GM12891 (cell line): ENCODE results near the gene PHYH.

ENCODE experiments used
- PAX5 ChIP-seq: IDR thresholded peaks from 2 replicates; pipeline ENCODE4 v1.6.1; 2011; ENCODE audit warnings: low read length, moderate library complexity, mild to moderate bottlenecking; ENCODE audit not compliant: insufficient read depth, severe bottlenecking
- POLR2A ChIP-seq: IDR thresholded peaks from 2 replicates; pipeline ENCODE4 v1.6.1; 2011; ENCODE audit warnings: low read depth, low read length, control low read depth
- POLR2AphosphoS5 ChIP-seq: IDR thresholded peaks from 2 replicates; pipeline ENCODE4 v1.6.1; 2011; ENCODE audit warnings: low read depth, low read length, control low read depth
- SPI1 ChIP-seq: IDR thresholded peaks from 2 replicates; pipeline ENCODE4 v1.6.1; 2011; ENCODE audit warnings: low read depth, low read length, control low read depth
- TAF1 ChIP-seq: IDR thresholded peaks from 2 replicates; pipeline ENCODE4 v1.6.1; 2011; ENCODE audit warnings: low read depth, low read length, control low read depth

DNA sequence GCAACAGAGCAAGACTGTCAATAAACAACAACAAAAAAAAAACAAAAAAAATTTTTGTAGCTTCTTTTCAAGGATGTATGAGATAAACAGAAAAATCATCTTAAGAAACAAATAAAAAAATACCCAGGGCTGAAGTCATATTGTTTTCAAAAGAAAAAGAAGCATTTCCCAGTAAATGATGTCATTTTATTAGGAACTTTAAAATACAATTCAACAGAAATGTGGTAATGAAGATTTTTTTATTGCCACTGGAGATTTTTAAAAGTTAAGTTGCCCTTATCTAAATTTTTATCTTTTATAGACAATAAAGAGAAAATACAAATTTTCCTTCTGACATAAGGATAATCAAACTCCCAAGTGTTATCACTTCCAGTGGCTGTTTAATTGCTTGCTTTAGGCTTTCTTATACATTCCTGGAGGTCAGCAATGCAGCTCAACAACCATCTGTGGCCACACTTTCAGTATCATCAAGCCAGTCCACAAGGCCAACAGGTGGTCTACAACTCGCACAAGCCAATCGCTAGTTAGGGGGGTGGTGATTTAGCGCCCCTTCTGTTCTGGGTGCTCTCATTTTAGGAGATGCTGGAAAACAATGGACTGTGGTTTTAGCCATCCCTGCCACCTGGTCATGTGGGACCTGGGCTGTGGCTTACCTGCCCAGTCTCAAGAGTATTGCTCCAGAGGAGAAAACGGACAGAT is 37.4 kb upstream of the PHYH start:
- TF ChIP-seq POLR2A, result no peak
- TF ChIP-seq SPI1, result no peak
- TF ChIP-seq PAX5, result no peak
- no peak for TF ChIP-seq TAF1
- TF ChIP-seq POLR2AphosphoS5, result no peak
